GM12875 (cell line): ENCODE data around the gene RPRD1A.
"Not testable (repeated sequence)": the region's sequence is repeated elsewhere in the genome, so short reads cannot be mapped to it uniquely, and the experiment has no call there.

Experiments
- H3K4me3 ChIP-seq: one replicate; pipeline ENCODE4 v1.5.1; 2011; ENCODE audit warnings: low read depth, low read length, control low read depth
- CTCF ChIP-seq: IDR thresholded peaks from 2 replicates; pipeline ENCODE4 v1.5.1; 2011; ENCODE audit warnings: low read depth, mild to moderate bottlenecking, control low read depth, inconsistent platforms, low read length, moderate library complexity, borderline replicate concordance; ENCODE audit not compliant: insufficient read depth

Gene RPRD1A

GRCh38 chr18:36078751-36079529 is 11.6 kb upstream of the RPRD1A start:
- TF ChIP-seq CTCF: no peak
- H3K4me3 ChIP-seq: no peak overlapping the region

- H3K4me3 ChIP-seq: not testable (repeated sequence)
Observed at GRCh38 chr18:36077764-36078163, 10.4 kb upstream of the RPRD1A start.

GRCh38 chr18:36075862-36076587 is 8.7 kb upstream of the RPRD1A start:
- TF ChIP-seq CTCF: no peak
- no peak overlapping the region for H3K4me3 ChIP-seq

GRCh38 chr18:36074435-36074834 is 7.1 kb upstream of the RPRD1A start:
- TF ChIP-seq CTCF: no peak
- H3K4me3 ChIP-seq: no peak overlapping the region

- TF ChIP-seq CTCF: no peak
- no peak overlapping the region for H3K4me3 ChIP-seq
Observed at GRCh38 chr18:36073676-36074075, 6.3 kb upstream of the RPRD1A start.

- H3K4me3 ChIP-seq: not testable (repeated sequence)
Observed at GRCh38 chr18:36072406-36072805, 5.0 kb upstream of the RPRD1A start.

- H3K4me3 ChIP-seq: peak overlapping the region; percentile 98
- TF ChIP-seq CTCF: no peak
Observed at GRCh38 chr18:36066686-36067054, 689 bp downstream of the RPRD1A start.

GRCh38 chr18:36066001-36066400 is 1.4 kb downstream of the RPRD1A start:
- TF ChIP-seq CTCF: no peak
- peak overlapping the region; percentile 98 for H3K4me3 ChIP-seq

GRCh38 chr18:36064809-36065079 is 2.6 kb downstream of the RPRD1A start:
- H3K4me3 ChIP-seq: not testable (repeated sequence)
